SK-N-SH (cell line): ENCODE measurements around the gene RNF25.

Source experiments
- CHD2 ChIP-seq: fragments of 150-350 bp; IDR thresholded peaks from 2 replicates; pipeline ENCODE4 v1.6.1; 2018; ENCODE audit warnings: low read length; ENCODE audit not compliant: partially characterized antibody
- CTCF ChIP-seq: fragments of 200-600 bp; sonication (generic); IDR thresholded peaks from 2 replicates; pipeline ENCODE4 v1.6.1; 2017; ENCODE audit warnings: antibody characterized with exemption, mild to moderate bottlenecking, moderate library complexity
- MAX ChIP-seq: IDR thresholded peaks from 2 replicates; pipeline ENCODE4 v1.4.0; 2012; ENCODE audit warnings: low read depth
- POLR2AphosphoS5 ChIP-seq: IDR thresholded peaks from 2 replicates; pipeline ENCODE4 v1.6.1; 2012; ENCODE audit warnings: low read depth, low read length
- SMC3 ChIP-seq: IDR thresholded peaks from 2 replicates; pipeline ENCODE4 v1.6.1; 2012; ENCODE audit warnings: low read depth, low read length, improper control_type of control experiment

GRCh38 chr2:218644721-218645120, 27.1 kb downstream of the RNF25 start:
- TF ChIP-seq CTCF (no peak), POLR2AphosphoS5 (no peak), CHD2 (no peak), MAX (no peak), SMC3 (no peak)
